Peyer's patch (tissue), 4 donors: ENCODE results near the gene SMC3.

Experiments
- CTCF ChIP-seq, 6 experiments: fragments of 450-650 bp in 4 of 6; fragments of 200-600 bp in 2 of 6; sonication (generic) in 1 of 6; IDR thresholded peaks; one replicate each; pipeline ENCODE4 v1.5.1; 2017 to 2019; ENCODE audit warnings: antibody characterized with exemption in 6 of 6, mild to moderate bottlenecking in 3 of 6, moderate library complexity in 1 of 6
- POLR2A ChIP-seq, 2 donors: fragments of 450-650 bp; IDR thresholded peaks; one replicate each; pipeline ENCODE4 v1.5.1; 2017; ENCODE audit warnings: antibody characterized with exemption in 2 of 2, mild to moderate bottlenecking in 2 of 2, moderate library complexity in 2 of 2

GRCh38 chr10:110629680-110630191 is 62.2 kb downstream of the SMC3 start:
- TF ChIP-seq CTCF (IDR thresholded peaks at IDR 0.05) (no peak), POLR2A (IDR thresholded peaks at IDR 0.05) (no peak)
